ENCODE measurements around the gene CHERP. TPM values are rescaled to one million over a fixed set of nuclear protein-coding genes. Genes with fewer than 3 reads are reported as not detected.

The CHERP gene
- total and polyA plus RNA-seq, 2 experiments from 2014 or later = 31.6 to 41.2 TPM

DNA sequence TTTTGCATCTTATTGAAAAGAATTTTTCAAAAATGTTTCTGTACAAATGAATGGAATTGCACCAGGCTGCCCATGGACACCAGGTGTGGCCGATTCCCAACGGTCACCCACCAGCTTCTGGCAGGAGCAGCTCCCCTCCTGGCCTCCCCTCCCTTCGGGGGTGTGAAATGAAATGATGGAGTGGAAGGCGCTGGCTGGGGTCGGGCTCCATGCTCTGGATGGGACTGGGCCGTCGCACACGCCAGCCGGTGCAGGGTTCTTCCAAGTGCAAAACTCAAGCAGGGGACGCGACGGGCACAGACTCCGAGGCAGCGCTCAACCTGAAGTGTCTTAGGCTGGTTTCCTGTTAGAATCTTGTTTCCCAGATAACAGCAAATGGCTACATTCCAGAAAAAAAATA lies 24.2 kb downstream of the CHERP start (continued):
- TF ChIP-seq CTCF (conservative IDR thresholded peaks at IDR 0.05; ENCODE audit: low read depth in 2 of 2) (no peak), JUNB (IDR thresholded peaks at IDR 0.05; ENCODE audit: unreplicated experiment) (no peak), ETS1 (IDR thresholded peaks at IDR 0.05) (no peak)
- TF ChIP-seq, protein P1, sequence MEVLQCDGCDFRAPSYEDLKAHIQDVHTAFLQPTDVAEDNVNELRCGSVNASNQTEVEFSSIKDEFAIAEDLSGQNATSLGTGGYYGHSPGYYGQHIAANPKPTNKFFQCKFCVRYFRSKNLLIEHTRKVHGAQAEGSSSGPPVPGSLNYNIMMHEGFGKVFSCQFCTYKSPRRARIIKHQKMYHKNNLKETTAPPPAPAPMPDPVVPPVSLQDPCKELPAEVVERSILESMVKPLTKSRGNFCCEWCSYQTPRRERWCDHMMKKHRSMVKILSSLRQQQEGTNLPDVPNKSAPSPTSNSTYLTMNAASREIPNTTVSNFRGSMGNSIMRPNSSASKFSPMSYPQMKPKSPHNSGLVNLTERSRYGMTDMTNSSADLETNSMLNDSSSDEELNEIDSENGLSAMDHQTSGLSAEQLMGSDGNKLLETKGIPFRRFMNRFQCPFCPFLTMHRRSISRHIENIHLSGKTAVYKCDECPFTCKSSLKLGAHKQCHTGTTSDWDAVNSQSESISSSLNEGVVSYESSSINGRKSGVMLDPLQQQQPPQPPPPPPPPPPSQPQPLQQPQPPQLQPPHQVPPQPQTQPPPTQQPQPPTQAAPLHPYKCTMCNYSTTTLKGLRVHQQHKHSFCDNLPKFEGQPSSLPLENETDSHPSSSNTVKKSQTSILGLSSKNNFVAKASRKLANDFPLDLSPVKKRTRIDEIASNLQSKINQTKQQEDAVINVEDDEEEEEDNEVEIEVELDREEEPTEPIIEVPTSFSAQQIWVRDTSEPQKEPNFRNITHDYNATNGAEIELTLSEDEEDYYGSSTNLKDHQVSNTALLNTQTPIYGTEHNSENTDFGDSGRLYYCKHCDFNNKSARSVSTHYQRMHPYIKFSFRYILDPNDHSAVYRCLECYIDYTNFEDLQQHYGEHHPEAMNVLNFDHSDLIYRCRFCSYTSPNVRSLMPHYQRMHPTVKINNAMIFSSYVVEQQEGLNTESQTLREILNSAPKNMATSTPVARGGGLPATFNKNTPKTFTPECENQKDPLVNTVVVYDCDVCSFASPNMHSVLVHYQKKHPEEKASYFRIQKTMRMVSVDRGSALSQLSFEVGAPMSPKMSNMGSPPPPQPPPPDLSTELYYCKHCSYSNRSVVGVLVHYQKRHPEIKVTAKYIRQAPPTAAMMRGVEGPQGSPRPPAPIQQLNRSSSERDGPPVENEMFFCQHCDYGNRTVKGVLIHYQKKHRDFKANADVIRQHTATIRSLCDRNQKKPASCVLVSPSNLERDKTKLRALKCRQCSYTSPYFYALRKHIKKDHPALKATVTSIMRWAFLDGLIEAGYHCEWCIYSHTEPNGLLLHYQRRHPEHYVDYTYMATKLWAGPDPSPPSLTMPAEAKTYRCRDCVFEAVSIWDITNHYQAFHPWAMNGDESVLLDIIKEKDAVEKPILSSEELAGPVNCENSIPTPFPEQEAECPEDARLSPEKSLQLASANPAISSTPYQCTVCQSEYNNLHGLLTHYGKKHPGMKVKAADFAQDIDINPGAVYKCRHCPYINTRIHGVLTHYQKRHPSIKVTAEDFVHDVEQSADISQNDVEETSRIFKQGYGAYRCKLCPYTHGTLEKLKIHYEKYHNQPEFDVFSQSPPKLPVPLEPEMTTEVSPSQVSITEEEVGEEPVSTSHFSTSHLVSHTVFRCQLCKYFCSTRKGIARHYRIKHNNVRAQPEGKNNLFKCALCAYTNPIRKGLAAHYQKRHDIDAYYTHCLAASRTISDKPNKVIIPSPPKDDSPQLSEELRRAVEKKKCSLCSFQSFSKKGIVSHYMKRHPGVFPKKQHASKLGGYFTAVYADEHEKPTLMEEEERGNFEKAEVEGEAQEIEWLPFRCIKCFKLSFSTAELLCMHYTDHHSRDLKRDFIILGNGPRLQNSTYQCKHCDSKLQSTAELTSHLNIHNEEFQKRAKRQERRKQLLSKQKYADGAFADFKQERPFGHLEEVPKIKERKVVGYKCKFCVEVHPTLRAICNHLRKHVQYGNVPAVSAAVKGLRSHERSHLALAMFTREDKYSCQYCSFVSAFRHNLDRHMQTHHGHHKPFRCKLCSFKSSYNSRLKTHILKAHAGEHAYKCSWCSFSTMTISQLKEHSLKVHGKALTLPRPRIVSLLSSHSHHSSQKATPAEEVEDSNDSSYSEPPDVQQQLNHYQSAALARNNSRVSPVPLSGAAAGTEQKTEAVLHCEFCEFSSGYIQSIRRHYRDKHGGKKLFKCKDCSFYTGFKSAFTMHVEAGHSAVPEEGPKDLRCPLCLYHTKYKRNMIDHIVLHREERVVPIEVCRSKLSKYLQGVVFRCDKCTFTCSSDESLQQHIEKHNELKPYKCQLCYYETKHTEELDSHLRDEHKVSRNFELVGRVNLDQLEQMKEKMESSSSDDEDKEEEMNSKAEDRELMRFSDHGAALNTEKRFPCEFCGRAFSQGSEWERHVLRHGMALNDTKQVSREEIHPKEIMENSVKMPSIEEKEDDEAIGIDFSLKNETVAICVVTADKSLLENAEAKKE (CRISPR knock-in tag; IDR thresholded peaks at IDR 0.05) = no peak

- H3K9me2 ChIP-seq (ENCODE audit: insufficient read depth) = no peaks in the 10 kb centered on the region
- Mint-ChIP-seq H3K4me3 (no peak overlapping the region), H3K36me3 (ENCODE audit: low read depth) (peaks cover 53% of the 10 kb centered on the region), H3K4me1 (no peaks in the 10 kb centered on the region), H3K27ac (no peak overlapping the region), H3K27me3 (ENCODE audit: insufficient read depth, low read depth, poor library complexity) (peaks cover 11% of the 10 kb centered on the region), H3K9me3 (no peaks in the 10 kb centered on the region; the same call in 2 of the 3 replicates)
- peaks cover 12% of the 10 kb centered on the region for H4K20me1 ChIP-seq (replicated peaks; ENCODE audit: insufficient read depth)
- H3F3A ChIP-seq (replicated peaks; ENCODE audit: low read depth) = peaks cover 20% of the 10 kb centered on the region
- no peak for DNase-seq (ENCODE audit: low spot score)
- no peak overlapping the region for H3K4me2 ChIP-seq
- no peak for ATAC-seq
- TF ChIP-seq STAT1 (IDR thresholded peaks at IDR 0.05; ENCODE audit: unreplicated experiment) (no peak), CTCF (conservative IDR thresholded peaks at IDR 0.05; ENCODE audit: low read depth in 2 of 2) (no peak), REST (IDR thresholded peaks at IDR 0.05; ENCODE audit: unreplicated experiment) (no peak), EZH2 (IDR thresholded peaks at IDR 0.05; ENCODE audit: low read depth, unreplicated experiment) (no peak)
- H2AFZ ChIP-seq = no peak overlapping the region
- no peak overlapping the region for H3K4me3 ChIP-seq
- no peaks in the 10 kb centered on the region for H3K79me2 ChIP-seq (replicated peaks; ENCODE audit: insufficient read depth)
- peaks cover 16% of the 10 kb centered on the region for H3K36me3 ChIP-seq (ENCODE audit: insufficient read depth)
- no peaks in the 10 kb centered on the region for H3K27me3 ChIP-seq (ENCODE audit: insufficient read depth)
- H3K4me1 ChIP-seq (ENCODE audit: insufficient read depth) = no peaks in the 10 kb centered on the region
- no peak overlapping the region for H3K27ac ChIP-seq (ENCODE audit: low read depth)
Observed at GRCh38 chr19:16516923-16517610, 25.2 kb downstream of the CHERP start.

All from GM23338 (cell line).